HG02840 (cell line): ENCODE data around the gene USP6NL.
A peak's percentile ranks its signal among the peaks of the same experiment; 100 is the strongest.
"Not testable (repeated sequence)": the region's sequence is repeated elsewhere in the genome, so short reads cannot be mapped to it uniquely, and the experiment has no call there.

ENCODE experiments used
- ATAC-seq: cut with Tn5 transposase; IDR thresholded peaks from one replicate; pipeline ENCODE4 v1.9.1; 2021; ENCODE audit warnings: mild to moderate bottlenecking, moderate library complexity, moderate number of reproducible peaks; ENCODE audit not compliant: unreplicated experiment, low FRiP score

The USP6NL gene

DNA sequence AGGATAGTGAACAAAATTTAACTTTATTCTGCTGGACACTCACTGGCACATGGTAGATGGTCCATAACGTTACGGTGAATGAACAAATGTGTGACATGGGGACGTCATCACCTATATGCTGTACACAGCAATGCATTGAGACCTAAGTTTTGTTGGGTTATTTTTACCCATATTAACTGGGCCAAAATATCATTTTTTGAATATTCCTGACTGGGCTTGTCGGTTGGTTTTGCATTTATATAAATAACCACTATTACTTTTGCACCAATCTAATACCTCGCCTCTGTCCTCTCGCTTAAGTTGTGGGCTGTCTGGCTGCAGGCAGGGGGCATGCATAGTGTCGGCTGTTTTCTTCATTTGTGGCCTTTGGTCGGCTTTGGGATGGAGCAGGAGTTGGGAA, 161.7 kb downstream of the USP6NL start:
- no peak for ATAC-seq

DNA sequence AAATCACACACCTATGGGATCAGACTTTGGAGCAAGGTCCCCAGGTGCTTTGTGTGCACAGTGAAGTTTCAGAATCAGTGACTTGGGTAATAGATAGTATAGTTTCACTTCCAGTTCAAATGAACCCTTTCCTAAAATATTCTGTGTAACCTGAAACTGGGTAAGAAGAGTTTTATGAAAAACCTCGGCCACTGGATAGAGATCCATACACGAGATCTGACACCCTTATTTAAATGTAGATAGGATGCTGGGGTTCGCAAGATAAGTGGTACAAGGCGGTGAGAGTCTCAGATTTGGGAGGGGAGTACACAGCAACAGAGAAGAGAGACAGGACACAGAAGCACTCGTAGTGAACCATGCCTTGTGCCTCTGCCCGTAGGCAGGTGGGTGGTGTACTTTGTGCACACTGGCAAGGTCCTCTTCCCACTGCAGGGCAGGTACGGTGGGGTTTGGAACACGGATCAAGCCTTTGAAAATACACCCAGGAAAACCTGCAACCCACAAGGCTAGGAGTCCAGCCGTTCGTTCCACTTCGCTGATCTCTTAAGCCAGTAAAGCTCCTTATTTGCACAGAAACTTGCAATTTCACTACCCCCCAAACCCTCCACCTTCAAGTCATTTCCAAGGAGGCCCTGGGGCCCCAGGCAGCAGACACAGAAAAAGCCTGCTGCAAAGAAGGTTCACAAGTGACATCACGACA, 162.8 kb downstream of the USP6NL start:
- peak; percentile 77 for ATAC-seq

DNA sequence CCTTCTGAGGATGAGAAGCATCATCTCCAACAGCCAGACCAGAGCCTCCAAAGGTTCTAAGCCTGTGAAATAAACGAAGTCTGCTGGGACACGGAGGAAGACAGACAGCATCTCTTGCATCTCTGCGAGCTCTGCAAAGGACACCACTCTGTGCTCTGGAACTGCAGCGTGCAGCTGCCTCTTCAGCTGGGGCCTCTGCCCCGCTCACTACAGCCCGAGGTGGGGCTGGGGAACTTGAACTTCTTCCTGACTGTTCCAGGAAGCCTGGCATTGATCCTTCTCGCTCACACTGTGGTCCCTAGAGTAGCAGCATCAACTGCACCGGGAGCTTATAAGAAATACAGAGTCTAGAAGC, 163.3 kb downstream of the USP6NL start:
- peak; percentile 48 for ATAC-seq

DNA sequence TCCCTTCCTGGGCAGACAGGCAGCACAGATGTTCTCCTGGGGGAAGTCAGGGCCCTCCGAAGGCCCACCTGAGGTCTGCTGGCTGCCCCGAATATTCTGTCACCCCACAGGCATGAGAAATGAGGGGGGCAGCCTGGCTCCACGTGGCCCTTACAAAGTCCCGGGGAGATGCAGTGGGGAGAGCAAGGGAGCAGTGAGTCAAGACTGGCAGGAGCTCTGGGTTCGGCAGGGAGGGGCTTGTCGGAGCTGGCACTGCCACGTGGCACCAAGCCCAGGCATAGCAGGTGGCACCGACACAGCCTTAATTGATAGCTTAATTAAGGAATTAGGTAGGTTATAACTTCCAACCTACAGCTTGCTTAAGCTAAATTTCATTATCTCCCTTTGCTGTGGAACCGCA, 163.9 kb downstream of the USP6NL start:
- no peak for ATAC-seq

DNA sequence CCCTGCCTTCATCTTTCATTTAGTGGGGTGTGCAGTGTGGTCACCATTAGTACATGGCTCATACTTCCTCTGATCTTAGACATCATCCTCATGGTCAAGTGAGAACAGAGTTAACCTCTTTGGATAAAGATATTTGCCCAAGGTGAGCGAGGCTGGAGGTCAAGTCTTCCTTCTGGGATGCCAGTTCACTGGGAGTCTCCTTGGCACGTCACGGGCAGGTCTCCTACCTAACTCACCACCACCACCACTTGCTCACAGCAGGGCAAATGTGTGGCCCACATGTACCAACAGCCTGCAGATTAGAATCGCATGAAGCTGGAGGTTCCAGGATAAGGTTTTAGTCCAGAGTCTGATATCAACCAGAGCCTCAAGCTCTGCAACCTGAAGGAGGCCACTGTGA, 164.6 kb downstream of the USP6NL start:
- ATAC-seq, result no peak

DNA sequence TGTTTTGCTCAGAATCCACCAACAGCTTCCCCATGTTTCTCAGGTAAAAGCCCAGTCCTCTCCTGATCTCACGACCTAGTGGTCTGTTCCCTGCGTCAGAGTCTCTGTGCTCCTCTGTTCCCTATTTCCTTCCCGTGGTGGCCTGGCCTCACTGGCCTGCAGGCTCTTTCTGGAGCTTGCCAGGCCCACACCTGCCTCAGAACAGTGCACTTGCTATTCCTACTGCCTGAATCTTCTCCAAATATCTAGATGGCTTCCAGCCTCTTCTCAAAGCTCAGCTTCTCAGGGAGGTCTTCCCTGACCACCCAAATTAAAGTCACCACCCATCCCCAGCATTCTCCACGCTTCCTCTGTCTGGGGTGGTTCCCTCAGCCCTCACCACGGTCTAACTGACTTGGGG, 165.3 kb downstream of the USP6NL start:
- no peak for ATAC-seq

DNA sequence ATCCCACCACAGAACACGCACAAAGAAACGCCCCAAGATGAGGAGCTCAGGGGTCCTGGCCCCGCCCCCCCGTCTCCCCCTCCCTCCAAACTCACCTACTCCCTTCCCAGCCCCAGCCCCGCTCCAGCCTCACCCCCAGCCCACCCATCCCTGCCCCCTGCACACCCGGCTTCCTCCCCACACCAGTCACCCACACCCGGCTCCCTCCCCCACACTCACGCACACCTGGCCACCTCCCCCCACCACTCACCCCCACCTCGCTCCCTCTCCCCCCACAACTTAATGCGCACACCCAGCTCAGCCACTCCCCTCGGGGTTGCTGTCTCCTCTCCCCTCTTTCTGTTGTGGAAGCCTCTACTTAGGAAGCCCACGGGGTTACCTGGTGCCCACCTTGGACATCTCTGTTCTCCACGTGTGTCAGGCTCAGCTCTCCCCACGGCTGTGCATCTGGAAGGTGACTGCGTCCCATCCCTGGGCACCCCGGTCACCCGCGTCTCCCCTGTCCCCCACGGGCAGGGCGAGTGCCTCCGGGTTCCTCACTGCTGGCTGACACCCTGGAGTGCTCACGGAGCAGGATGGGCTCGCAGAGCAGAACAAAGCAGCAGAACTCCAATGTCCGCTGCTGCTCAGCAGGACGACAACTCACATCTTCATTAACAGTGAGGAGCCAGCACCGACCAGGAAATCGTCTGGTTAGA, 166.8 kb downstream of the USP6NL start:
- ATAC-seq, result no peak

DNA sequence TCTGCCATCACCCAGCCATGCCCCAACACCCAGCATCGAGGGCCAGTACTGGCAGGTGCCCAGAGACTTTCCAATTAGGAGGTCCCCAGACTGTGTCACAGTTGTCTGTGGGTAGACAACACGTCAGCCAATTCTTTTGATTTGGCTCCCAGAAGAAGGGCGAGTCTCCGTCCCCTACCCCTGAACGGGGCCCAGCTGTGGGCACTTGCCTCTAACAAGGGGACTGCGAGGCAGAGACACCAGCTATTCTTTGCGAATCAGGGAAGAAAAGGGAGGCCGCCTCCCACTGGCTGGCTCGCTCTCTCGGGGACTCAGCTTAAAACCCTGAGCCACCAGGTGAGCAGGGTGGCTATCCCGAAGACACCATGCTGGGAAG, 167.3 kb downstream of the USP6NL start:
- ATAC-seq, result no peak

DNA sequence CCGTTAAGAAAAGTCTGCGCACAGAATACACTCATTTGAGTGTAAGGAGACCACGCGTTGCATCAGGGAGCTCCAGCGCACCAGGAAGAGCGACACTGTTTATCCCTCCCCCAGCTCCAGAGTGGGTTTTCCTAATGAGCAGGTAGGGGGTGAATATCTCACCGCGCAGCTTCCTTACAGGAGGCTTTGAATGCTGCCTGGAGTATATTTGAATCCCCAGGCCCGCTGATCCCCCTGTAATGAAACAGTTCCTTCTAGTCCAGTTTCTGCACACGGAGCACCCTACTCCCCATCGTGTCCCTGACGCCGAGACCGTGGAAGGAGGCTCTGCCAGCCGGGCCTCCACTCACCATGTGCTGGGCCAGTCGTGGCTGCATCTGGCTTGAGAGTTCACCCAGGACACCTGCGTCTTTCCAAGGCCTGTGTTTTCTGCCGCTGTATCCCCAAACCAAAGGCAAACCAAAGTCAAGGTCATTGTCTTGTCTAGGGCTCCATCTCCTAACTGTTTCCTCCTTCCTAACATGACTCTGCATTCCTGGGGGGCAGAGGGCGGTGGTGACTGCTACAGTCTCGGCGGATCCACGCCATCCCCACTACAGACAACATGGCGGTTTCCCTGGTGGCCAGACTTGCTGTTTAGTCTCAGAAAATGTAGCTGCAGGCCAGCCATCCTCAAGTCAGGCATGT, 167.8 kb downstream of the USP6NL start:
- ATAC-seq, result no peak

DNA sequence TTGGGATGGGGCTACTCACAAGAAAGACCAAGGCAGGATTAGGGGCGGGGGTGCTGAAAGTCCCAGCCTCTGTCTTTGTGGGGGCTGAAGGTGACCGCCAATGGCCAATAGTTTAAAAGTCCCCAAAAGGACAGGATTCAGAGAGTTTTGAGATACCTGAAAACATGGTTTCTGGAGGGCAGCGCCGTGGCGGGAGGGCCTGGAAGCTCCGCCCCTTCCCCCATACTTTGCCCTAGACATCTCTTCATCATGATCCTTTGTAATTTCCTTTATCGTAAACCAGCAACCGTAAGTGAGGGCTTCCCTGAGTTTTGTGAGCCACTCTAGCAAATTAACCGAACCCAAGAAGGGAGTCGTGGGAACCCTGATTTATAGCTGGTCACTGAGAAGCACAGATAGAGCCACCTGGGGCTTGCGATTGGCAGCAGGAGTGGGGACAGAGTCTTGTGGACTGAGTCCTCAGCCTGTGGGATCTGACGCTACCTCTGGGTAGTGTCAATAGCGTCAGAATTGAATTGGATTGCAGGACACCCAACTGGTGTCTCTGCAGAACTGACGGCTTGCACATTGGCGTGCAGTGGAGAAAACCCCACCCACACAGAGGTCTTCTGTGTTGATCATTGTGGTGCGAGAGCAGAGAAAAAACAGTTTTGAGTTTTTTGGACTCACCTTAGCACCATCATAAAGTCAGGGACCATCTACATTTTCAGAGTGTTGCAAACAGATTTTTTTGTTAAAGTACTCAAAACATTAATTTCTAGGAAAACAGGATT, 169.3 kb downstream of the USP6NL start:
- ATAC-seq, result no peak

DNA sequence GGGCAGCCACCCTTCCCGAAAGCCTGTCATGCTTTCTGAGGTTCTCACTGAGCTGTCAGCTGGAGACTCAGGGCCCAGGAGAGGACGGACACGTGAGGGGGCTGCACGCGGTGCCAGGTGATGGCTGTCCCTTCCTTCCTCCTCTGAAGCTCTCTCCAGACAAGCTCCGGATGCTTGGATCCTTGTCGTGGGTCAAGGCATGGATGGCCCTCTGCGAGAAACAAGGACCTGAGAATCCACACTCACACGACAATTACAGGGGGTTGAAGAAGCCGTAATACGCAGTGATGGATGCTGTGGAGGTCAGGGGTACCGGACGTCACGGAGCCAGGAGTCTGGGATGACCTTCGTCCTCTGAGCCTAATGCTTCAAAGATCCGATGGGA, 170.3 kb downstream of the USP6NL start:
- ATAC-seq, result no peak

DNA sequence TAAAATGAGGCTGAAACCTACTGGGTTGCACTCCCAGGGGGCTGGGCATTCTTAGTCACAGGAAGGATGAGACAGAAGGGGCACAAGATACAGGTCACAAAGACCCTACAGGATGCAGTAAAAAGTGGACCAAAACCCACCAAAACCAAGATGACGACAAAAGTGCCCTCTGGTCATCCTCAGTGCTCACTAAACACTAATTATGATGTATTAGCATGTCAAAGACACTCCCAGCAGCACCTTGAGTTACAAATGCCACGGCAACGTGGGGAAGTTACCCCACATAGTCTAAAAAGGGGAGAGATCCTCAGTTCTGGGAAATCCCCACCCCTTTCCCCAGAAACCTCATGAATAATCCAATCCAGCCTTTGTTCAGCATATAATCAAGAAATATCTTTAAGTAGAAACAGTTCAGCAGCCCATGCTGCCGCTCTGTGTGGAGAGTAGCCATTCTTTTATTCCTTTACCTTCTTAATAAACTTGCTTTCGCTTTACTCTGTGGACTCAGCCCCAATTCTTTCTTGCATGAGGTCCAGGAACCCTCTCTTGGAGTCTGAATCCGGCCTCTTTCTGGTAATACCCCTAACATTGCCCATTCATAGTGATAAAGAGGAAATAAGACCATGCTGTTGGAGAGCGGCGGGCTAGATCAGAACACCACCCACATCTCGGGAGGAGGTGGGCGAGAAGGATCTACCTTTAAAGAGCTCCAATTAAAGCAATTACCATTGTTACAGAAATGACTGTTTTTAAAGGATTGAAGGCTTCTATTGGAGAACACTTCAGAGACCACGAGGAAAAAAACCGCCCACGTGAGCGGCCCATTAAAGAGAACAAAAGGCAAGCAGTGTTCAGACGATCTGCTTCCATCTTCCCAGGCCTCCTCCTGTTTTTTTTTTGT, 170.9 kb downstream of the USP6NL start:
- peak; percentile 62 for ATAC-seq

DNA sequence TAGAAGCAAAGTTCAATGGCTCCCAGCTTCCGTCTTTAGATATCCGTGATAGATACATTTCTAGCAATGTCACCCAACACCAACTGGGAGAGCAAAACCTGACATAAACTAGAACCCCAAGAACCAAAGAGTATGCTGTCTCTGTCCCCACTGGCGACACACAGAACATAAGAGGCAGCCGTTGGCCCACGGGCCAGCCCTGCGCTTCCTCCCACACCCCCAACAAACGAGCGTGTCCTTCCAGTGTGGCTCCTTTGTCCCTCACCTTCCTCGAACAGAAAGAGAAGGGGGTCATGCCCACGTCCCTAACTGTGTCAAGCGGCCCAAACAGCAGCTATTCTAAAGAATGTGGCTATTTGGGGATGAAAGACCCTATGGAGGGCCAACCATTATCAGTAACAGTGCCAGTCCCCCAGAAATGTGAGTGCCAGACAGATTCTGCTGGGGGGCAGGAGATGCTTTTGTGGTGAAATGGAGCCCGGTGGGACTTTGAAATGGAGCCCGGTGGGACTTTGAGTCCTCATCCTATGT, 171.9 kb downstream of the USP6NL start:
- no peak for ATAC-seq

DNA sequence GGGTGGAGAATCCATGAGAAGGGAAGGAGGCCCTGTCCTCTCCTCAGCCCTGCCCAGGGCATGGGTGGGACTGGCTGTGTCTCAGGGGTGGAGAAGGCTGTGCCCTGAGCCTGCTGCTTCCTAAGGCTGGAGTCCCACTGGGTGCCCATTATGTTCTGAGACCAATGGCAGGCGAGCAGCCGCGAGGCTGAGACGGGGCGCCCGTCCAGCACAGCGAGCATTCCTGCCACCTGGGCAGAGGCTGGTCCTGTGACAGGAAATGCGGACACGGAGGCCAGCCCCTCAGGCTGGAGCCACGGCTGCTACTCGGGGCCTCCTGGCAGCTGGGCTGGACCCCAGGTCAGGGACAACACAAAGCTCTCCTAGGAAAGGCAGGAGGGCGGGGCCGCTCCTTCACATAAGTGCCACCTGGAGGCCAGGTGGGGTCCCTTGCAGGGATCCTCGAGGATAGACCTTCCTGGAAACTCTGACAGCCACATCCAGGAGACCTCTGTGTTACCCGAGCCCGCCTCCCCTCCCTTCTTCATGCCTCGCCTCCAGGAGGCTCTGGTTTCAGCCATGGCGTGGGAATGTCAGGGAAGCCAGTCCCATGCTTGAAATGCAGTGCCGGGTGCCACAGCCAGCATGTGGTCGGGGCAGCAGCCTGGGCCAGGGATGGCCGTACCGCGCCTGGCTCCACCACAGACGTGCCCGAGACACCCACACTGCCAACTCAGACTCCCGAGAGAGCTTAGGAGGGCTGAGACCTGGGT, 173.9 kb downstream of the USP6NL start:
- ATAC-seq, result no peak

DNA sequence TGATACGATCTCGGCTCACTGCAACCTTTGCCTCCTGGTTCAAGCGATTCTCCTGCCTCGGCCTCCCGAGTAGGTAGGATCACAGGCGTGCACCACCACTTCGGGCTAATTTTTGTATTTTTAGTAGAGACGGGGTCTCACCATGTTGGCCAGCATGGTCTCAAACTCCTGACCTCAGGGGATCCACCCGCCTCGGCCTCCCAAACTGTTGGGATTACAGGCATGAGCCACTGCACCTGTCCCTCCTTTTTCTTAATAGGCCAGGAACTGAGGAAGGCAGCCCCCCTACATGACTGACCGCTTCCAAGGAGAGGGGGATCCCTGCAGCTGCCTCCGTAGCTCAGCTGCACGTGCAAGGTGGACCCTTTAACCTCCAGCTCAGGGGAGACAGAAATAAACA, 175.0 kb downstream of the USP6NL start:
- not testable (repeated sequence) for ATAC-seq

DNA sequence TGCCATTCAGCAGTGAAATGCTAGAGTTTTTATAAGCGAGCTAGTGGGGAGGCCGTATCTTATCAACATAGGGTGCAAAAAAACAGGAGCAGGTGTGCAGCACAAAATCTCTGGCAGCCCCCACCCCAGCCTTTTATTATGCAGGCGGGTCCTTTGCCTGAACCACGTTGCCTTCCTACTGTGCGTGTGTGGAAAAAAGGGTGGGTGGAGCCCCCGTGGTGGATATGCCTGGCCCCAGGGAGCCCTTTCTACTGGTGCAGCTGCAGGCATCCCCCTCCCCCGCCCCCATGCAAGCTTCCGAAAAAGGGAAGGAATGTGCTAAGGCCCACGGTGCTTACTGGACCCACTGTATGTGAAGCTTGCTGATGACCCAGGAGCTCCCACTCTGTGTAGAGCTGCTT, 175.9 kb downstream of the USP6NL start:
- no peak for ATAC-seq

DNA sequence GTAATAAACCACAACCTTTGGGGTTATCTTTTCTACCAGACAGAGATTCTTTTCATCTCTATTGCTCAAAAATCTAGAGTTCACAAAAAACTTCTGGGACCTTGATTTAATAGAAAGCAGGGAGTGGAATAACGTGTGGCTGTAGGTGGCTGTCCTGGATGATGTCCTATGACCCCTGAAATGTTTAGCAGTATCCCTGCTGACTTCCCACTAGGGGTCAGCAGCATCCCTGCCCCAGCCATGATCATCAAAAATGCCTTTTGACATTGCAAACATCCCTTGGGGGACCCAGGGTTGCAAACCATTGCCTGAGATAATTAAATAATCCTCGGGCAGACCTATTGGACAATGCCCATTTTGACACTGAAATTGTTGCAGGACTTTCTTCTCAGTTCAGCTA, 177.1 kb downstream of the USP6NL start:
- ATAC-seq, result no peak

DNA sequence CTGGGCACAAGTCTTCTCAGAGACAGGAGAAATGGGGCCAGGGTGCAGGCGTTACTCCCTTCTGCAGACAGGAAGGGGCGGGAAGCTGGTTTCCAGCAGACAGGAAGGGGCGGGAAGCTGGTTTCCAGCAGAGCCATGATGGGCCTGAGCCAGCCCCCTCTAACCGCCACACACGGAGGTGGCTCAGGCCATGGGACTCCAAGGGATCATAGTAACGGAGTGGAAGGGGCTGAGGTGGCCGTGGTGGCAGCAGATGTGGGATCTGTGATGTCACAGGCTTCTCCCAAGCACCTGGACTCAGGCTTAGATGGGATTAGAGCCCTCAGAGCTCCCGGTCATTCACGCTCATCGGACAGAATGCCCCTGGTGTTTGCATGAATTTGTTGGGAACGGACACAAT, 177.8 kb downstream of the USP6NL start:
- no peak for ATAC-seq

DNA sequence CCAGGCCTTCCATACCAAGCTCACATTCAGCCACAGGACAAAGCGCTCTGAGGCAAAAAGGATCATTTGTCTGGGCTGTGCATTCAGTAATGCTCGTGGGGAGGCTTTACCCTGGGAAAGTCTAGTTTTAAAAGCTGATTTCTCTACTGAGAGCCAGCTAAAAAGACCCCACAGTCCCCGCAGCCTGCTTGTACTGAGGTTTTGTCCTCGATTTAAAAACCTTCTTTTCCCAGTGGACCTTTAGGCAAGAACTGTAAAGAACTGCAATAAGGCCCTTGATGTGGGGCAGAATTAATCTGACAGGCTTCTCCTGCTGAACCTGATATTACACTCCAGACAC, 180.3 kb downstream of the USP6NL start:
- ATAC-seq, result no peak
